ENCODE results near the gene ZNF547. TPM values are rescaled to one million over a fixed set of nuclear protein-coding genes. Genes with fewer than 3 reads are reported as not detected.
A peak's percentile ranks its signal among the peaks of the same experiment; 100 is the strongest.

ZNF547 gene
- total and polyA plus RNA-seq, 2 of the 8 experiments (the other 6 are each of a cell fraction or from before 2014, with no cell fraction given) = 1.1 to 2.1 TPM

GRCh38 chr19:57406516-57407123 is 43.3 kb downstream of the ZNF547 start:
- H2BK12ac ChIP-seq (ENCODE audit: low read depth, low read length) = no peak overlapping the region
- peak overlapping the region in 1 of 2 experiments; percentile 14; a peak in 1 of 4 replicates for H3K4me2 ChIP-seq (ENCODE audit: insufficient read depth in 1 of 2, low read depth in 2 of 2, low read length in 2 of 2)
- POLR2A ChIA-PET (ENCODE audit: partially characterized antibody) = interaction anchor here (1.5 kb wide), 1 partner anchor 29 kb away, joined by 13 read pairs; the partner anchor contains the start of gene ZNF749
- H3K79me1 ChIP-seq (ENCODE audit: low read depth, low read length) = no peaks in the 10 kb centered on the region; the same call in 1 of the 2 replicates
- peak; percentile 83 for FAIRE-seq
- H4K91ac ChIP-seq (replicated peaks; ENCODE audit: insufficient read length, low read length) = no peak overlapping the region
- no peak overlapping the region for H2BK15ac ChIP-seq (ENCODE audit: low read length)
- DNase-seq (ENCODE audit: low read depth in 1 of 2, low spot score in 2 of 2) = peak; percentile 44 to 88
- peaks cover 0 to 5% of the 10 kb centered on the region in 2 experiments; a peak in 2 of 4 replicates for H3K79me2 ChIP-seq (ENCODE audit: control insufficient read depth in 1 of 2, insufficient read depth in 2 of 2, low read length in 2 of 2)
- H4K8ac ChIP-seq (ENCODE audit: extremely low read depth, insufficient read depth, low read length) = no peak overlapping the region
- H3K56ac ChIP-seq (replicated peaks; ENCODE audit: insufficient read length, low read depth, low read length) = no peak overlapping the region
- H3K18ac ChIP-seq (ENCODE audit: extremely low read depth, low read length) = no peak overlapping the region
- H3K9me3 ChIP-seq (ENCODE audit: insufficient read depth in 2 of 2, low read depth in 1 of 2, low read length in 1 of 2) = no peaks in the 10 kb centered on the region
- no peak overlapping the region for H4K5ac ChIP-seq (ENCODE audit: insufficient read length, low read depth, low read length)
- H4K20me1 ChIP-seq (replicated peaks in 1 of 2; ENCODE audit: control insufficient read depth in 1 of 2, insufficient read depth in 2 of 2, low read length in 2 of 2) = peaks cover 0 to under 1% of the 10 kb centered on the region in 2 experiments
- H2AK5ac ChIP-seq (ENCODE audit: low read depth, low read length) = no peak overlapping the region
- no peak overlapping the region for H2BK20ac ChIP-seq (ENCODE audit: low read length)
- H2BK5ac ChIP-seq (ENCODE audit: low read depth, low read length) = no peak overlapping the region
- peaks cover 0 to 3% (median 0%) of the 10 kb centered on the region in 4 experiments; a peak in 1 of 7 replicates for H3K4me1 ChIP-seq (replicated peaks in 1 of 4; ENCODE audit: control insufficient read depth in 3 of 4, insufficient read depth in 4 of 4, low read length in 3 of 4)
- H3K9ac ChIP-seq (replicated peaks in 1 of 4; ENCODE audit: extremely low read depth in 1 of 4, low read depth in 3 of 4, low read length in 3 of 4) = no peak overlapping the region
- H3K23ac ChIP-seq (ENCODE audit: insufficient read length) = no peak overlapping the region
- H2BK120ac ChIP-seq (replicated peaks; ENCODE audit: low read depth, low read length) = no peak overlapping the region
- no peak overlapping the region for H3K4me3 ChIP-seq (ENCODE audit: extremely low read depth in 1 of 4, insufficient read depth in 2 of 4, low read depth in 3 of 4, low read length in 4 of 4)
- CTCF ChIA-PET (ENCODE audit: partially characterized antibody) = interaction anchor here (0.6 to 2.3 kb wide), 26 partner anchors 8 to 862 kb away, joined by 3 to 10 read pairs (median 3); partner anchors contain the start of genes ZNF419, ZNF548, ZNF749 and ZNF772
- peak overlapping the region; percentile 99 for H2AFZ ChIP-seq (ENCODE audit: low read length)
- peaks cover 4% of the 10 kb centered on the region; the same call in 1 of the 2 replicates for H3K23me2 ChIP-seq (ENCODE audit: low read depth, low read length)
- H3K27ac ChIP-seq (ENCODE audit: low read depth, low read length) = no peak overlapping the region
- H3K4ac ChIP-seq (replicated peaks; ENCODE audit: insufficient read length, low read depth, low read length) = no peak overlapping the region
- H3K14ac ChIP-seq (ENCODE audit: insufficient read length) = no peak overlapping the region
- H3K36me3 ChIP-seq (ENCODE audit: control insufficient read depth in 2 of 4, insufficient read depth in 4 of 4, low read length in 3 of 4) = no peaks in the 10 kb centered on the region
- H3K27me3 ChIP-seq (replicated peaks in 1 of 4; ENCODE audit: control insufficient read depth in 3 of 4, extremely low read depth in 1 of 4, insufficient read depth in 3 of 4, low read length in 3 of 4) = no peaks in the 10 kb centered on the region; a peak in 1 of 7 replicates
- WGBS, 2 experiments (ENCODE audit: extremely low coverage in 1 of 2, insufficient coverage in 1 of 2, insufficient read length in 1 of 2, insufficient replicate concordance in 2 of 2, low coverage in 1 of 2, low lambda C conversion rate in 2 of 2, missing lambda C conversion rate in 1 of 2) = 20% methylated on average over 8 of the region's 8 CpGs; no CpG with 5 or more reads in 1 of the 2 experiments
- TF ChIP-seq ASH2L (IDR thresholded peaks at IDR 0.05; ENCODE audit: low read length) = no peak
- TF ChIP-seq CEBPB (IDR thresholded peaks at IDR 0.05; ENCODE audit: low read depth, low read length) = peak; percentile 97
- no peak for TF ChIP-seq NRF1 (IDR thresholded peaks at IDR 0.05; ENCODE audit: low read depth, low read length)
- no peak for TF ChIP-seq SIRT6 (IDR thresholded peaks at IDR 0.05; ENCODE audit: low read length)
- TF ChIP-seq, protein P1, sequence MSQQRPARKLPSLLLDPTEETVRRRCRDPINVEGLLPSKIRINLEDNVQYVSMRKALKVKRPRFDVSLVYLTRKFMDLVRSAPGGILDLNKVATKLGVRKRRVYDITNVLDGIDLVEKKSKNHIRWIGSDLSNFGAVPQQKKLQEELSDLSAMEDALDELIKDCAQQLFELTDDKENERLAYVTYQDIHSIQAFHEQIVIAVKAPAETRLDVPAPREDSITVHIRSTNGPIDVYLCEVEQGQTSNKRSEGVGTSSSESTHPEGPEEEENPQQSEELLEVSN (IDR thresholded peaks at IDR 0.05) = no peak
- TF ChIP-seq PHF8 (conservative IDR thresholded peaks at IDR 0.05; ENCODE audit: low read depth, low read length) = no peak
- no peak for TF ChIP-seq MAX (IDR thresholded peaks at IDR 0.05)
- no peak for TF ChIP-seq POLR2AphosphoS5 (IDR thresholded peaks at IDR 0.05; ENCODE audit: low read depth, low read length)
- no peak for TF ChIP-seq BACH1 (IDR thresholded peaks at IDR 0.05; ENCODE audit: low read length)
- TF ChIP-seq SIX5 (IDR thresholded peaks at IDR 0.05; ENCODE audit: low read depth, low read length) = no peak
- TF ChIP-seq TEAD4 (IDR thresholded peaks at IDR 0.05; ENCODE audit: low read depth, low read length) = peak; percentile 30; the same call in 1 of the 2 replicates
- no peak; the same call in 1 of the 2 replicates for TF ChIP-seq KDM5A (IDR thresholded peaks at IDR 0.05; ENCODE audit: low read length)
- no peak for TF ChIP-seq TAF1 (IDR thresholded peaks at IDR 0.05; ENCODE audit: low read depth, low read length)

All from H1 (cell line).